Colon (tissue), 2 donors: ENCODE results near the gene AARS2.
"Not testable (repeated sequence)": the region's sequence is repeated elsewhere in the genome, so short reads cannot be mapped to it uniquely, and the experiment has no call there.

Source experiments
- FAIRE-seq: peaks from 2 replicates; lab custom pipeline; 2012; peaks lifted over from hg19 to GRCh38; lab: Jason Lieb, UNC
- donor health status: control.
- donor health status: control.

AARS2 gene

DNA sequence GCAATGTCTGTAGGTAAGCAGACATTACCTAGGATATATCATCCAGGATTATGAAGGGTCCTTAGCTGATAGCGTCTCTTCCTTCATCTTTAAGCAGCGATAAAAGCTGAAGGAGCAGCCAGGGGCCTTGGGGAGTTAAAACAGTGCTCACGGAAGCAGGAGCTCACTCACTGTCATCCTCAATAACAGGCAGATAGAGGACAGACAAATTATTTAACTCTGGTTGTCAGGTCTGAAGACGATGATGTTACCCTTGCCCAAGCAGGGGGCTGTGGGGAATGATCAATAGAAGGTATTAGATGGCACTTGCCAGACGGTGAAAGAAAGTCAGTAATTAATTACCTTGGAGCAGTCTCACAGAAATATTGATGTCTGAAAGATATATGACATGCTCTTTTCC is 16.7 kb upstream of the AARS2 start:
- FAIRE-seq, result no peak

DNA sequence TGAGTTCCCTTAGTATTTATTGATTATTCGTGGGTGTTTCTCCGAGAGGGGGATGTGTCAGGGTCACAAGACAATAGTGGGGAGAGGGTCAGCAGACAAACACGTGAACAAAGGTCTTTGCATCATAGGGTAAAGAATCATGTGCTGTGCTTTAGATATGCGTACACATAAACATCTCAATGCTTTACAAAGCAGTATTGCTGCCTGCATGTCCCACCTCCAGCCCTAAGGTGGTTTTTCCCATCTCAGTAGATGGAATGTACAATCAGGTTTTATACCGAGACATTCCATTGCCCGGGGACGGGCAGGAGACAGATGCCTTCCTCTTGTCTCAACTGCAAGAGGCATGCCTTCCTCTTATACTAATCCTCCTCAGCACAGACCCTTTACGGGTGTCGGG is 15.1 kb upstream of the AARS2 start:
- not testable (repeated sequence) for FAIRE-seq

DNA sequence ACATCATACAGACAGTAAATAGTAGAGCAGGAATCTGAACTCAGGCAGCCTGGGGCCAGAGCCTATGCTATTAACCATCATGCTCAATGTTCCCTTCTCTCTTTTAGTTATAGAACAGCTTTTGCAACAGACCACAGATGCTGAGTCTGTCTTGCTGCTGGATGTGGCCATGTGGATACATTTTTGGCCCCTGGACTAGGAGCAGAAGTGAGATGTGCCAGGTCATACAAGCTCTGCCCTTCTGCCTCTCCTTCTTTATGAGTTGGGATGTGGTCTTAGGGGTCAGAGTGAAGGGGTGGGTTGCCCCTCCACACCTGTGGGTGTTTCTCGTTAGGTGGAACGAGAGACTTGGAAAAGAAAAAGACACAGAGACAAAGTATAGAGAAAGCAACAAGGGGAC is 14.6 kb upstream of the AARS2 start:
- no peak for FAIRE-seq

- no peak for FAIRE-seq
These were observed 13.9 kb upstream of the AARS2 start for GRCh38 chr6:44327096-44327495.

DNA sequence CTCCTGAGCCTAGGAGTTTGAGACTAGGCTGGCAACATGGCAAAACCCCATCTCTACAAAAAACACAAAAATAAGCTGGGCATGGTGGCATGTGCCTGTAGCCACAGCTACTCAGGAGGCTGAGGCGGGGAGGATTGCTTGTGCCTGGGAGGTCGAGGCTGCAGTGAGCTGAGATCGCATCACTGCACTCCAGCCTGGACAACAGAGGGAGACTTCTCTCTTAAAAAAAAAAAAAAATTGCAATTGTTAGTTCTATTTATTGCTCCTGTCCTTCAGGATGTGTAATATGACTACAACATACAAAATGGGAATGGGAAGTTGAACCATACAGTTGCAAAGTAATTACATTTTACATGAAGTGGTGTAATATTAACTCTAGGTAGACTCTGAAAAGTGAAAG is 8.1 kb upstream of the AARS2 start:
- no peak for FAIRE-seq

DNA sequence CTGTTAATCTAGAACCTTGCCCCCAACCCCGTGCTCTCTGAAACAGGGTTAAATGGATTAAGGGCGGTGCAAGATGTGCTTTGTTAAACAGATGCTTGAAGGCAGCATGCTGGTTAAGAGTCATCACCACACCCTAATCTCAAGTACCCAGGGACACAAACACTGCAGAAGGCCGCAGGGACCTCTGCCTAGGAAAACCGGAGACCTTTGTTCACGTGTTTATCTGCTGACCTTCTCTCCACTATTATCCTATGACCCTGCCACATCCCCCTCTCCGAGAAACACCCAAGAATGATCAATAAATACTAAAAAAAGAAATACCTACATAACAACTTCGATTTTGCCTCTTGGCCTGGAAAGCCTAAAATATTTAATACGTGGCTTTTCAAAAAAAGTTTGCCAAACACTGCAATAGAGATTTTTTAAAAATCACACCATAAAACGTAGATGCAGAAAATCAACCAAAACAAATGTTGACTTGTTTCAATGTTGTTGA is 4.0 kb upstream of the AARS2 start:
- not testable (repeated sequence) for FAIRE-seq

DNA sequence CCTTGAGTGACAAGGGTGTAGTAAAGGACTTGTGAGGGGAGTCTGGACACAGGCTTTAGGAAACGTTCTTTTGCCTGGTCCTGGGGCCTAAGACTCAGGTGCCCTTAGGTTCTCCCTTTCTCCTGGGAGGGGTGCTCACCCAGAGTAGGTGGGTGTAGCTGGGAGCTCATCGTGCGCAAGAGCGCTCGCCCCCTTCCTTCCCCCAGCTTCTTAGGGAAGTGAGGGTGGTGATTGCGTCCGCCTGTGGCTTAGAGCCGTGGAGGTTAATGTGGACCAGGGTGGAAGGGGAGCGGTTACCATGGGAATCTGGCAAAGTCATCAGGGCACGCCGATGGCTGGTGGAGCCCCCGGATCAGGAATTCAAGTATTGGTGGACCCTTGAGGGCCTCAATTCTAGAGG is 3.3 kb upstream of the AARS2 start:
- no peak for FAIRE-seq

DNA sequence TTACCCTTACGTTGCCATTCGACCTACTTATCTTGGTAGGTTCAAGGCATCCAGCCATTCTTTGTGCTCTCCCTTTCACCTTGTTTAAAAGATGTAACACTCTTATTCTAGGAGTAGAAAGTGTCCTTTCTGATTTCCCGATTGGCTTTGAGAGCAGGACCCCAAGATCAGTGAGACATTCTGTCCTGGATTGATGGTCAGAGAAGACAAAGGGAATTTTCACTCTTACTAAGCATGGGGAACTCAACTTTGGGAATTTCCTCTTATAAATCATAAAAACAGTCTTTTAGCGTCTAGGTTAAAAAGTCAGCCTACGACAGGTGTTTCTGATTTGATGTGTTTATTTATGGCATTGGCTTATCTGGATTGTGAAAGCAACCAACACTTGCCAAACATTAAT is 2.8 kb upstream of the AARS2 start:
- FAIRE-seq, result no peak

DNA sequence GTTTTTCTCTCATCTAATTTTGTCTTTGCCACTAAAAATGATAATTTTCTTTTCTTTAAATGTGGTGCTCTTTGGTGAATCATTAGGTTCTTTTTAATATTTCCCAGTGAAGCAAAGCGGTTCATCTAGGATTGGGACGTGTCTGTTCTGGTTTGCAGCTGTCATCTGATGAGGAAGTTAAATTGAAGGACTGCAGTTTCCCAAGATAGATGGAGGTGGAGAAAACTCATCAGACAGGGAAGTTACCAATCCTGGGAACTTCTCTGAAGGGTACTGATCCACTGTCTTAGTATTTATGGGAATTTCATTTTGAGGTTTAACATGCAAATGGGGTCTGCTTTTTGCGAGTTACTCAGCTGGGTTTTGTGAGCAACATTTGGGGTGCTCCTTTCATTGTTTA is 2.4 kb upstream of the AARS2 start:
- FAIRE-seq, result no peak

DNA sequence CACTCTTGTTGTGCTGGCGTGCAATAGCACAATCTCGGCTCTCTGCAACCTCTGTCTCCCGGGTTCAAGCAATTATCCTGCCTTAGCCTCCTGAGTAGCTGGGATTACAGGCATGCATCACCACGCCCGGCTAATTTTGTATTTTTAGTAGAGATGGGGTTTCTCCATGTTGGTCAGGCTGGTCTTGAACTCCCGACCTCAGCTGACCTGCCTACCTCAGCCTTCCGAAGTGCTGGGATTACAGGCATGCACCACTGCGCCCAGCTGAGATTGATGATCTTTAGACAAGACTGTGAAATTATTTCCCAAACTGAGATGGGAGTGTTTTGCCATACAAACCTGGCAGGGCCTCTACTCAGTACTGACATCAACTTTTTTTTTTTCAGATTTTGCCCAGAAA is 1.5 kb upstream of the AARS2 start:
- not testable (repeated sequence) for FAIRE-seq

DNA sequence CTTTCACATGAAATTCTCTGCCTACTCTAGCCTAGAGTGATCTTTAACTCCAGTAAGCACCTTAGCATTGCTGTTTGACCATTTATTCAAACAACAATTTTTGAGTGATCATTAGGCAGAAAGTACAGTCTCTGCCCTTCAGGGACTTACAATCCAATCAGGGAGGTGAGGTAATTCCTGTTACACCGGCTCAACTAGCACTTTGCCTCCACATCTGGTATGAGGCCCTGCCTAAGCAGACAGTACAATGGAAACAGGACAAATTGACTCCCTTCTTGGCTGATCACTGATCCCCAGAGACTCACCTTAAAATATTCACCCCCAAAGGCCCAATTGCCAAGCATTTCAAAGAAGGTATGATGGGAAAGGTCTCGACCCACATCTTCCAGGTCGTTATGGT is 1.4 kb downstream of the AARS2 start:
- FAIRE-seq, result no peak

GRCh38 chr6:44311304-44311703 is 1.8 kb downstream of the AARS2 start:
- no peak for FAIRE-seq

DNA sequence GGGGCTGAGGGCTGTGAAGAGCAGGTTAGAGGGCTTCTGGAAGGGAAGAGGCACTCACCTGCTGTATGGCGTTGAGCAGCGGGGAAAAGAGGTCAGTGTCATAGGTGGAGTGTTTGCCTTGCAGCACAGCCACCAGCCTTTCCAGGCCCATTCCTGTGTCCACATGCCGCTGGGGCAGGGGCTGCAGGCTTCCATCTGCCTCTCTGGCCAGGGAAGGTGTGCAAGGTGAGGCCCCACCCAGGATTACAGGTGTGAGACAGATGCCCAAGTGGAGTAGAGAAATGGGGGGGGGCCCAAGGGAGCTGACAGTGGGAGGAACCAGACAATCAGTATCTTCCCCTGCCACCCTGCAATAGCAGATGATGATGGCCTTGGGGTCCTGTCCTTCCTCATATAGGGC is 2.9 kb downstream of the AARS2 start:
- no peak for FAIRE-seq

- no peak for FAIRE-seq
These were observed 3.5 kb downstream of the AARS2 start for GRCh38 chr6:44309631-44310030.

DNA sequence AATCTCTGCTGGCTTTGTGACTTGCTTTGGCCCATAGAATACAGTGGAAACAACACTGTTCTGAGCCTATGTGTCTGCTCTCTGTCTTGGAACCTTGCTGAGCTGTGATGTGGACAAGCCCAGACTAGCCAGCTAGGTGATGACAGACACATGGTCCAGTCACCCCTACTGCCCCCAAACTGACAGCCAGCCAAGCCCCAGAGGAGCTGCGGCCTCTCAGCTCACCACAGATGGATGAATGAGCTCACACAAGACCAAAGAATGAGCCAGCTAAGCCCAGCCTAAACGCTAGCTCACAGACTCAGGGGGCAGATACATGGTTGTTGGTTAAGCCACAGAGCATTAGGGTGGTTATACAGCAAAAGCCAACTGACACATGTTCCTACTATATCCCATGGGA is 4.1 kb downstream of the AARS2 start:
- no peak for FAIRE-seq

DNA sequence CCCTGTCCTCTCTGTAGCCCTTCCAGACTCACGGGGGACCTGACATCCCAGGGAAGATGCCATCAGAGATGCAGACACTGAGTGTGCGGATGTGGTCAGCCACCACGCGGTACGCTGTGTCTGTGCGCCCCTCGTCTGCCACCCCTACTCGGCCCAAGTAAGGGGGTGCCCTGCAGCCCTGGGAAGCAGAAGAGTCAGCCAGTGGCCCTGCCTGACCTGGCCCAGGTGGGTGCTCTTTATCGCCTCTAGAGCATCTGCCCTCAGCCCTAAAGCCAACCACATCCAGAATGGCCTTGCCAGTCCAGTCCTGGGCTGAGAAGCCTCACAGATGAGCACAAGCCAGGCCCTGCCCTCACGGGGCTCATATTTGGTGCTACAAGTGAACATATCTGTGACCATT is 5.9 kb downstream of the AARS2 start:
- no peak for FAIRE-seq

DNA sequence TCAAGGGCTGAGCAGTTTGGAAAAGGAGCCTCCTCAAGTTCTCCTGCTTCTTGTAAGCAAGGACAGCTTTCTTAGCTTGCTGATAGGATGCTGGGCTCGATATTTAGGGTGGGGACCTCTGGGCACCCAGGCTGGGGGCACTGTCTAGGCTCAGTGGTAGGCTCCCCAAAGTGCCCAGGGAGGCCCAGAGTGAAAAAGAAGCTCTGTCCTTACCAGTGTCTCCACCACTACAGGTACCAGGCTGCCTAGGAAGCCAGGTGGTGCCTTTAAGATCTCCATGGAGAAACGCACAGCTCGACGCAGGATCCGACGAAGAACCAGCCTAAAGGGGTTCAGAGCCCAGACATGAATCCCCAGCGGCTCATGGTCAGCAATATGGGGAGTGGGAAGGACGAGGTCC is 6.4 kb downstream of the AARS2 start:
- no peak for FAIRE-seq

GRCh38 chr6:44305200-44305725 is 7.9 kb downstream of the AARS2 start:
- no peak for FAIRE-seq

DNA sequence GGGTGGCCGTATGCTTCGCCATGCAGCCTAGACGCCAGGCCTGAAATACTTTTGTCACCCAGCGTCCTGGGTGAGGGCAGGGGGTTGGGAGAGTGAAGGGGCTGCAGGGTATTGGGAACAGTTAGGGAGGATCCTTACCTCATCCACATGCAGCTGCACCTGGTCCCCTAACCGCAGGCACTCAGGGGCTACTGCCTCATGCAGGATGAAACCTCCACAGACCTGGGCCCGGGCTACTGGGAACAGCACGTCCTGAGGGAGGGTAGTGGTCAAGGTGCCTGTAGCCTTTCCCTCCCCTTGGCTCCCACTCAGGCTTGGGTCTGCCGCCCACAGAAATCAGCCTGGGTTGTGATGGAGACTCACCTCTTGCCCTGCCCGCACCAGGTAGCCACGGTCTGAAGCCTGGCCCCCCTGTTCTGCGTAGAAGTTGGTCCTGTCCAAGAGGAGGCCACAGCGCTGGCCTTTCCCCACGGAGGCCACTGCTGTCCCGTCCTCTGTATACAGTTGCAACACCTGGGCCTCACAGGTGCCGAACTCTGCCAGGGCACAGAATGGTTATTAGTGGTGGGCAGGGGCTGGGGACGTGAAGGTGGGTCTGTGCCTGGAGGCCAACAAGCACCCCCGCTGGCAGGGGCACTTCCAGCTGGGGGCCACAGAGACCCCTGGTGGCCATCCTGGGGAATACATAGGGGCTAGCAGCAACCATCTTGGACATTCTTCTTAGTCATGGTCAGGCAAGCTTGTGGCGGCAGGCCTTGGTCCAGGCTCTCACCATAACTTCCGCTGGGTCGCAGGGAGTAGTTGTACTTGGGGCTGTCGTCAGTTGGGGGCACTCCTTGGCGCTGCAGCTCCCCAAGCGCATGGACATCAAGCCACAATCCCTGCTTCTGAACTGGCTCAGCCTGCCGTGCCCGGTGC is 8.6 kb downstream of the AARS2 start:
- FAIRE-seq, result no peak

DNA sequence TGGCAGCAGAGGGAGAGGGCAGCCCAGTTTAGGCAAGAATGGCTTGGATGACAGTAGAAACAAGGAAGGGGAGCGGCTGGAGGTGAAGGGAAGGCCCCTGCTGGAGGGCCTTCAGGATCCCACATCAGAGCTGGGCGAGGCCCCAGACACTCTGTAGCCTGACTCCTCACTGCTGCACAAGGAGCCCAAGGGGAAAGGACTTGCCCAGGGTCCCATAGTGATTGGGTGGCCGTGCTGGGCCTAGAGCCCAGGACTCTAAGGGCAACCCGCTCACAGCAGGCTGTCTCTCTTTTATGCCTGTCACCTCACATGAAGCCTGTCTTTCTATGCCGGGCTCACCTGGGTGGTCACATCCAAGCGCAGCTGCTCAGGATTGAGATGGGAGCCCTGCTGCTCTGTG is 9.3 kb downstream of the AARS2 start:
- no peak for FAIRE-seq

DNA sequence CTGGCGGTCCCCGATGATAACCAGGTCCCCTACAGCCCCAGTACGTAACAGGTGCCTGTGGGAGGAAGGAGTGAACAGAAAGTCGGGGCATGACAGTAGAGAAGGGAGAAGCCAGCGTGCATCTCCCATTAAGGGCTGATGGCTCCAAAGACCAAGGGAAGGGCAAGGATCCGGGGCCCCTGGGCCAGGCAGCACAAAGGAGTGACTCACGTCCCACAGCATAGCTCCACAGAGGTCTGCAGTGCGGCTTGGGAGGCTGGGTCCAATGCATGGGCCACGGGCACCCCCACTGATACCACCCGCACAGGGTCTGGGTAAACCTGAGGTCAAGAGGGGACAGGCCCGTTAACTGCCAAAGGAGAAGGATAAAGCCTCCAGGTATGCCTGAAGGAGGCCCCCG is 10.3 kb downstream of the AARS2 start:
- no peak for FAIRE-seq

DNA sequence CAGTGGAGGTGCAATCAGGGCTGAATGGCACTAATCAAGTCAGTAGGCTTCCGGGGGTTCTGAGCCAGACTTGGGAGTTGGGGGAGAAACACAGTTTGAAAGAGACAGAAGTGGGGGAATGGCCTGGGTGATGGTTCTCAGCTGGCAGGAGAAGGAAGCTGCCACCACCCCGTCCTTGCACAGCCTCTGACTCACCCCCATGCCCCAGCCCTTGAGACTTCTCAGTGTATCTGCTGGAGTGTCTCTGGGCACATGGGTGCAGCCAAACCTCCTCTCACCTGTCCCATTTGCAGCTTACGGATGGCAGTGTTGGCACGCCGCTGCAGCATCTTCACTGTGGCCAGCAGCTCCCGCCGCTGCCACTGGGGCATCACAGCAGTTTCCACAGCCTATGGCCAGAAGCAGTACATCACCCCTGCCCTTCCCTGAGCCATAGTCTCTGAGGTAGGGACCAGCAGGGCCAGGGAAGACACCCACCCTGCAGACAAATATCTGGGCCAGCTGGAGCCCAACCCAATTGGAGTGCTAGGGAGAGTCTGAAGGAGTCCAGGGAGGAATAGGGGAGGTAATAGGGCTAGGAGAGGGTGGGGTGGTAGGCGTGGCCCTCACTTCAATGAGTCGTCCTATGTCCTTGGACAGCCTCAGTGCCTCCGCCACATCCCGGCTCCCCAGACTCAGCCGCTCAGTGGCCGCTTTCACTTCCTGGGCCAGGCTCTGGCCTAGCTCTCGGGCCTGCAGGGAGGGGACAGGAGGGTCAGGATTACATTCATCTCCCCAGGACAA is 11.2 kb downstream of the AARS2 start:
- no peak for FAIRE-seq

- no peak for FAIRE-seq
These were observed 12.0 kb downstream of the AARS2 start for GRCh38 chr6:44301106-44301505.
